Stimulated activated CD8-positive, alpha-beta memory T cell treated with anti-CD3 and anti-CD28 coated beads, Interleukin-15, amount 100 ng/mL, for 24 hours (primary cell): ENCODE results near the gene ETHE1.
A peak's percentile ranks its signal among the peaks of the same experiment; 100 is the strongest.

Source experiments
- DNase-seq: peaks from one replicate; pipeline ENCODE4 v3.0.0-alpha.2; 2020; ENCODE audit warnings: low read depth

ETHE1 gene

DNA sequence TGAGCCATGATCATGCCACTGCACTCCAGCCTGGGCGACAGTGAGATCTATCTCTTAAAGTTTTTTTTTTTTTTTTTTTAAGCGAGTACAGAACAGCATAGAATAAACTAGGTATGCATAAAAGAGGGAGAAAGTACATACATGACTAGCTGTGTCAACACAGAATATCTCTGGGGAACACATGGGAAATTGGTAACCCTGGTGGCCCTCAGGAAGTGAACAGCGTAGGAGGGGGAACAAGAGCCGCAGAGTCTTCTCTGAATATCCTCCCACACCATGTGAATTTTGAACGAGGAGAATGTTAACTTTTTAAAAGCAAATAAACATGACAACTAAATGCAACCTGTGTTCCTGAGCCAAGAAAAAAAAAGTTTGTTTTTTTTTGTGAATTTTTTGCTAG, 37.7 kb downstream of the ETHE1 start:
- no peak for DNase-seq

DNA sequence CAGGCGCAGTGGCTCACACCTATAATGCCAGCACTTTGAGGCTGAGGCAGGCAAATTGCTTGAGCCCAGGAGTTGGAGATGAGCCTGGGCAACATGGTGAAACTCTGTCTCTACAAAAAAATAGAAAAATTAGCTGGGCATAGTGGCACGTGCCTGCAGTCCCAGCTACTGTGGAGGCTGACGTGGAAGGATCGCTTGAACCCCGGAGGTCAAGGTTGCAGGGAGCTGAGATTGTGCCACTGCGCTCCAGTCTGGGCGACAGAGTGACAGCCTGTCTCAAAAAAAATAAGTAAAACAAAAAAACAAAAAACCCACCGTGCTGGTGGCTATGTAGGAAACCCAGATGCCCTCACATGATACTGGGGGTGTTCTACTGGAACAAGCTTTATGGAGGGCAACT, 38.8 kb downstream of the ETHE1 start:
- DNase-seq: no peak

DNA sequence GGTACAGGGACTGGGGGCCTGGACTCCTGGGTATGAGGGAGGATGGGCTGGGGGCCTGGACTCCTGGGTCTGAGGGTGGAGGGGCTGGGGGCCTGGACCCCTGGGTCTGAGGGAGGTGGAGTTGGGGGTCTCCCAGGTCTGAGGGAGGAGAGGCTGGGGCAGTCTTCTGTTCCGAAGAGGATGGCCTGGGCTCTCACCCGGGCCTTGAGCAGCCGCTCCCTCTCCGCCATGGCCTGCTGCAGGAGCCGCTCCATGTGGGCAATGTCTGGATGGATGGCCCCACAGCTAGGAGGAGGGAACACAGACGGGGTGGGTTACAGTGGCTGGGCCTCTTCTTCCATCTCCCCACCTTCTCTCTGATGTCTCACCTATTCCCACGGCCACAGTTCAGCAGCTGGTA, 40.6 kb downstream of the ETHE1 start:
- DNase-seq: no peak

DNA sequence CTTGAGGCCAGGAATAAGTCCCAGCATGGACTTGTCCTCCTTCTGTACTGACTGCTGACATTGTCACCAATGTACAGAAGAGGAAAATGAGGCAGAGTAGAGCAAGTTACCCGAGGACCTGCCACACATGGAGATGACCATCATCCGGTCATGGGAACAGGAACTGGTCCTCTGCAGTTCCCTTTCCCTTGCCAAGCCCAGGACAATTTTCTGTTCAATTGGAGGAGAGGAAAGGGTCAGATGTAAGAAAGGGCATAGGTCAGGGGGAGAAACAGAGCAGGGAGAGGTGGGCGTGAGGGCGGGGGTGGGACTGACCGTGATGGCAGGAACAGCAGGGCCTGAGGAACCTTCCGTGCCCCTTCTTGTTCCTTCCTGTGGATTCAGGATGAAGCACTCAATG, 41.0 kb downstream of the ETHE1 start:
- no peak for DNase-seq

DNA sequence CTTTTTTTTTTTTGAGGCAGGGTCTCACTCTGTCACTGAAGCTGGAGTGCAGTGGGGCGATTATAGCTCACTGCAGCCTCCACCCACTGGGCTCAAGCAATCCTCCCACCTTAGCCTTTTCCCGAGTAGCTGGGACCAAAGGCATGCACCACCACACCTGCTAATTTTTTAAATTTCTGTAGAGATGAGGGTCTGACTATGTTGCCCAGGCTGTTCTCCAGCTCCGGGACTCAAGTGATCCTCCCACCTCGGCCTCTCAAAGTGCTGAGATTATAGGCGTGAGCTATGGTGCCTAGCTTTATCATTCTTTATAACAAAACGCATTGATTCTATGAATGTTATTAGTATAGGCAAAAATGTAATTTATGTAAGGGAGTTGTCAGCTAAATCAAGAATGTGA, 43.7 kb downstream of the ETHE1 start:
- no peak for DNase-seq

DNA sequence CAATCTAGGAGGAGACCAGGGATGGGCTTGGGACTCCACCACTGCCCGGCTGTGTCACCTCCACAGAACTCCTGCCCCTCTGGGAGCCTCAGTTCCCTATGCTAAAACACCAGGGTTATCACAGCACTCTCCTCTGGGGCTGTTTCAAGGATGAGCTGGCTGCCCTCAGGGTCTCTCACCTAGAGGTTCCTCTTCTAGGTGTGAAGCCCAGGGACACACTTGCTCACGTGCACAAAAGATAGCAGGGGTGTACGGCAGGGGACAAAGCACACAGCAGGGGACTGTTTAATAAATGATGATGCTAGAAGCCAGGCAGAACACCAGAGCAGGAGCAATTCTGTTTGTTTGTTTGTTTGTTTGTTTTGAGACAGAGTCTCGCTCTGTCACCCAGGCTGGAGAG, 44.8 kb downstream of the ETHE1 start:
- no peak for DNase-seq

DNA sequence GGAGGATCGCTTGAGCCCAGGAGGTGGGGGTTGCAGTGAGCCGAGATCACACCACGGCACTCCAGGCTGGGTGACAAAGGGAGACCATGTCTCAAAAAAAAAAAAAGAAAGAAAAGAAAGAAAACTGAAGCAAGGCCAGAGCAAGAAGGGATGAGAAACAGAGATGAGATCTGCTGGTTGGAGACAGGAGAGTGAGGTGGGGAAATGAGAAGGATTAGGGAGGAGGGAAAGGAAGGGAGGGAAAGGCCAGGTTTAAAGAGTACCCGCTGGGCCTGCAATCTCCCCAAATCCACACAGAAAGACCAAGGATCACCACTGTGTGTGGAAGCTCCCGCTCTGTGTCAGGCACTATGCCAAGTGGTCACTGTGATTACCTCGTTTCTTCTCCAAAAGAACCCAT, 45.3 kb downstream of the ETHE1 start:
- no peak for DNase-seq

DNA sequence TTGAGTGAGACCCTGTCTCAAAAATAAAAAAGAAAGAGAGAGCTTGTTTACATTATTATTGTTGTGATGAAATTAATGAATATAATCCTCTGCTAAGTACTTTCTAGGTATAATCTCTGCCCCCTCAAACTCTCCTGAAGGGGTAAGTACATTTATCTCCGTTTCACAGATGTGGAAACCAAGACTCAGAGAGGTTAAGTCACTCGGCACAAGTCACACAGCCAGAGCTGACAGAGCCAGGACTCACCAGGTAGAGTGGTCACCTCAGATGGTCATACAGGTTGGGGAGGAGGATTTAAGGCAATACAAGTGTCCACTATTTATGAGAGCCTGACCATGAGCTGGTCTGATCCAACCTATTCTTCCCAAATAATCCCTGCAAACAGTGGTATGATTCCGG, 46.4 kb downstream of the ETHE1 start:
- no peak for DNase-seq

DNA sequence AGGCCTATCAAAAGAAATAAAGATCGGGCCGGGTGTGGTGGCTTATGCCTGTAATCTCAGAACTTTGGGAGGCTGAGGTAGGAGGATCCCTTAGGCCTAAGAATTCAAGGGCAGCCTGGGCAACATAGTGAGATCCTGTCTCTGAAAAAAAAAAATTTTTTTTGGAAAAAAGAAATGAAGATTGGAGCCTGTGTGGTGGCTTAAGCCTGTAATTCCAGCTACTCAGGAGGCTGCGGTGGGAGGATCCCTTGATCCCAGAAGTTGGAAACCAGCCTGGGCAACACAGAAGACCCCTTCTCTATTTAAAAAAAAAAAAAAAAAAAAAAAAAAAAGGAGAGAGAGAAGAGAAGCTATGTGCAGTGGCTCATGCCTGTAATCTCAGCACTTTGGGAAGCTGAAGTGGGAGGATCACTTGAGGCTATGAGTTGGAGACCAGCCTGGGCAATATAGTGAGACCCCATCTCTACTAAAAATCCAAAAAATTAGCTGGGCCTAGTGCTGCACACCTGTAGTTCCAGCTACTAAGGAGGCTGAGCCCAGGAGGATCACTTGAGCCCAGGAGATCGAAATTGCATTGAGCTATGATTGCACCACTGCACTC, 46.9 kb downstream of the ETHE1 start:
- DNase-seq: no peak

DNA sequence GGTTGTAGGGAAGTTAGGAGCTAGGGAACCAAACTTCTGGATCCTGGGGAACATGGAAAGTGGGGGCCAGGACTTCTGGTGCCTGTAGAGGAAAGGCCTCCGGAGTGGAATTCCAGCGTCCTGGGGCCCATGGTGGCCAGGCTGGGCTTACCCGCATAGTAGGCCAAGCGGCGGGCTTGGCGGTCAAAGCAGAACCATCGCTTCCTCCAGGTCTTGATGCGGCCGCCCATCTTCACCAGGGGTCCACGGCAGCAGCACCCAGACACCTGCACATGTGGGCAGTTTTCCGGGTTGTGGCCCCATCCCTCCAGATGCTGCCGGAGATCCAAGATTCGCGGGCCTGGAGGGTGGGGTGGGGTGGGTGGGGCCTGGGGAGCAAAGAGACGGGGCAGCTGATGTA, 47.8 kb downstream of the ETHE1 start:
- no peak for DNase-seq

DNA sequence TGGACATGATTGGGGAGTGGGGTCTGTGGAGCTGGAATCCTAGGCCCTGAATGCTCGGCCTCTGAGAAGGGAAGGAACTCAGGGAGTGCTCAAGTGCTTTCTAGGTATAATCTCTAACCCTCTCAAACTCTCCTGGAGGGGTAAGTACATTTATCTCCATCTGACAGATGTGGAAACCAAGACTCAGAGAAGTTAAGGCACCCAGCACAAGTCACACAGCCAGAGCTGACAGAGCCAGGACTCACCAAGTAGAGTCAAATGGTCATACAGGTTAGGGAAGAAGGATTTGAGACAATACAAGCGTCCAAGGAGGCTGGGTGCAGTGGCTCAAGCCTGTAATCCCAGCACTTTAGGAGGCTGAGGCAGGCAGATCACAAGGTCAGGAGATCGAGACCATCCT, 48.7 kb downstream of the ETHE1 start:
- DNase-seq: no peak

DNA sequence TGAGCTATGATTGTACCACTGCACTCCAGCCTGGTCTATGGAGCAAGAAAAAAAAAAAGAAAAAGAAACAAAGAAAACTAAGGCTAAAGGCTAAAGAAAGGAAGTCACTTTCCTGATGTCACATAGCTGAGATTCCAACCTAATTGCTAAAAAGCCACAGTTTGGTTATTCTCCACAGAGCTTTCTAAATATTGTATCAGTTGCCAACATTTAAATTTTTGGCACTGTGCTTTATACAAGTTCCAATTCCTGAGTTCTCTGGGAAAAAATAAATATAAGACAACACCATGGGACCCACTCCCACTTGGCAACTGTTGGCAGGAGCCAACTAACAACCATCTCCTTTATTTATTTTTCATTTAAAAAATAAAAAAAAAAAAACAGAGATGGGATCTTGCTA, 50.4 kb downstream of the ETHE1 start:
- DNase-seq: no peak

DNA sequence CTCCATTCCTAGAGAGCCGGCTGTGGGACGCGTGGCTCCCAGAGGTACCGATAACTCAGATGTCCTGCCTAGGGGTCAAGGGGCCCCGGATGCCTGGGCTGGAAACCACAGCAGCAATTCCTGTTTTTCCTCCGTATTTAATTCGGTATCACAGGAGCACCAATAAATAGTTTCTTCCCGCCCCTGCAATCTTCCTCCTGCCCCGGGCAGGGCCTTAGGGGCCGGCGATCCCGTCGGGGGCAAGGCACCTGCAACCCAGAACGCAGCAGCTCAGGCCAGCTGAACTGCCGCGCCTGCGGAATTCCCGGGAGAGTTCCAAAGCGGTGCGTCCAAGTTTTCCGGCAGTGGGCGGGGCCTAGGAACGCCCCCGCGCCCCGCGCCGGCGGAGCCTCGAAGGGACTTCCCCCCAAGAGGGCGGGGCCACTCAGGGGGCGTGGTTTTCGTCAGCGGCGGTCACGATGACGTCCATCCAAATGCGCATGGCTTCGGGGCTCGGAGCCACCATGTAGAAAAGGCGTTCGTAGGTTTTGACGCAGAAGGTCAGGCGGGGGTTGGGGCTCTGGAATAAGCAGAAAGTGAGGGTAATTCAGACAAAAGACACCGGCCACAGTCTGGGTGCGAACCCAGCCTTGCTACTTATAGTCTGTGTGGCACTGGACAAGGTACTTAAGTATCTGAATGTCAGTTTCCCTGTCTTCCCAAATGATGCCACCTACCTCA, 51.9 kb downstream of the ETHE1 start:
- DNase-seq: peak; percentile 95

DNA sequence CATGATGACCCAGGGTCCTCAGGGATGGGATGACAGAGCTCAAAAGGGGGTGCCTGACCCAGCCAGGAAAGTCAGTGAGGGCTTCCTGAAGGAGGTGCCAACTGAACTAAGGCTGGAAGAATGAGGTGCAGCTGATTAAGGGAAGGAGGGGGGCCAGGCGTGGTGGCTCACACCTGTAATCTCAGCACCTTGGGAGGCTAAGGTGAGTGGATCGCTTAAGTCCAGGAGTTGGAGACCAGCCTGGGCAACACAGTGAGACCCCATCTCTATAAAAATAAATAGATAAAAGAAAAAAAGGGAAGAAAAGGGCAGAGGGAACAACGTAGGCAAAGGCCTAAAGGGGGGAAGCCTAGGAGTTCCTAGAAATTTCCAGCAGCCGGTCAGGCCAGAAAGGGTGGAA, 52.5 kb downstream of the ETHE1 start:
- no peak for DNase-seq

DNA sequence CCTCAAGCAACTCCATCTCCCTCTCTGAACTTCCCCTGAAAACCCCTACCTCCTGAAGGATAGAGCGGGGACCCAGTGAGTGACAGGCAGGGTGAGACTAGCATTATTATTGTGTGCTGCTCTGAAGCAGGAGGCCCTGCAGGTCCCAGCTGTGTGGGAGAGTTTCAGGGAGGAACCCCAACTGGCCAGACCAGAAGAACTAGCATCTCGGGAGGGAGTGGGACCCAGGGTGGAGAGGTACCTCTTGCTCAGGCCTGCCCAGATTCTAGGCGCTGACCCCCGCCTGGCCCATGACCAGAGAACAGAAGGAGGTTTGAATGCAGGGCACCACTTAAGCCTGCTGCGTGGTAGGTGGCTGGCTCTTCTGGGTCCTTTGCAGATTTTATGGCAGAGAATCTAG, 55.9 kb downstream of the ETHE1 start:
- no peak for DNase-seq

DNA sequence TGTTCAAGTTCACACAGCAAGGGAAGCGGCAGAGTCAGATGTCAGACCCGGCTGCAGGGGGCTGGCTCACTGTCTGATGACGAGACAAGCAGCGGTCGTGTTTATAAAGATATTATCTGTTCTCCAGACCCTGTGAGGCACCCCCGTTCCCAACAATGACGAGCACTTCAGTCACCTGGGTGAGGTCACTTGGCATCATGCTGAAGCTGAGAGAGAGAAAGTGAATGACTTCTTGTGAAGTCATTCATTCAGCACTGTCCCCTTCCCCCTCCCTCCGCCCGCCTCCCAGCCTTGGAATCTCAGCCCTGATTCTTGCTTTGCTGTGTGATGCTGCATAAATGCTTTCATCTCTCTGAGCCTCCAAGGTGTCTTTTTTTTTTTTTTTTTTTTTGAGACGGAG, 56.7 kb downstream of the ETHE1 start:
- no peak for DNase-seq

DNA sequence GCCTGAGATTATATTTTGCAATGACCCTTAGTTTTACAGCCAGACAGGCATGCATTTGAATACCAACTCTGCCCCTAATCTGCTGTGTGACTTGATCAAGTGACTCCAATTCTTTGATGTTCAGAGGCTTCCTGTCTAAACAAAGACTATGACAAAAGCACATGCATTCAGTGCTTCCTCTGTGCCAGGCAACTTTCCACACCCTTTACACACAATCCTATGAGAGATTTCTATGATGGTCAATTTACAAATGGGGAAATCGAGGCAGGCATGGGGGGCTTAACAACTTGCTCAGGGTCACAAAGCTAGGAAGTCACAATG, 57.9 kb downstream of the ETHE1 start:
- no peak for DNase-seq

DNA sequence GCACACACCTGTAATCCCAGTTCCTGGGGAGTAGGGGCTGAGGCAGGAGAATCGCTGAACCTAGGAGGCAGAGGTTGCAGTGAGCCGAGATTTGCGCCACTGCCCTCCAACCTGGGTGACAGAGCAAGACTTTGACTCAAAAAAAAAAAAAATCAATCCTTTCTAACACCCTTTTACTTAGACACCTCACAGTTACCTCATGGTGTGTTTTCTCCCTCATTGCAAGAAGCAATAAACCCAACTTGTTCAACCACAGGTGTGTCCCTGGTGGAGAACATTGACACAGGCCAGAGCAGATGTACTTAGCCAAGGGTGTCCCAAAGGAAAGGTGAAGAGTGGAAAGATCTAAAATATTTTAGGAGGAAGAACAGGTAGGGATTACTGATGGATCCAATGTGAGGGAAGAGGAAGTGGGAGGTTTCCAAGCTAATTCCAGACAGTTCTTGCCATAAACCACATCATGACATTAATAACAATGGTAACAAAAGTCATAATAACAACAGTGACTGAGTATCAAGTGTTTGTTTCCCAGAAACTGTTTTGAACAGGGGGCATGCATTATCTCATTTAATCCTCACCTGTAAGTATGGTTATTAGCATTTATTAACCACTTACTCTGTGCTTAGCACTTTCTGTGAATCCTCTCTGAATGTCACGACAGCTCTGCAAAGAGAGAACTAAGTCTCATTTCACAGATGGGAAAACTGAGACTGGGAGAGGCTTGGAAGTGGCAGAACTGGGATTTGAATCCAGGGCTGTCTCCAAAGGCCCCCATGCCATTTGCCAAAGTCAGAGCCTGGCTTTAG, 58.4 kb downstream of the ETHE1 start:
- no peak for DNase-seq

DNA sequence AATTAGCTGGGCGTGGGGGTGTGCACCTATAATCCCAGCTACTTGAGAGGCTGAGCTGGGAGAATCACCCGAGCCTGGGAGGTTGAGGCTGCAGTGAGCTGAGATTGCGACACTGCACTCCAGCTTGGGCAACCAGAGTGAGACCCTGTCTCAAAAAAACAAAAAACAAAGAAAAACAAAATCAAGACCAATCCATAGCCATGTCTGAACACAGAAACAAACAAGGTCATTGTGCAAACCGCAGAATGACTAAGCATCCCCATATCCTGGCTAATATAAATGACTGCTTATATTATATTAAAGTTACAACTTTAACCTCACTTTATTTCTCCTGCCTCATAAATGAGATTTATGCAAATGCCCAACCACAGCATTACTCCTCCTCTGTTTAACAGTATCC, 59.3 kb downstream of the ETHE1 start:
- no peak for DNase-seq

DNA sequence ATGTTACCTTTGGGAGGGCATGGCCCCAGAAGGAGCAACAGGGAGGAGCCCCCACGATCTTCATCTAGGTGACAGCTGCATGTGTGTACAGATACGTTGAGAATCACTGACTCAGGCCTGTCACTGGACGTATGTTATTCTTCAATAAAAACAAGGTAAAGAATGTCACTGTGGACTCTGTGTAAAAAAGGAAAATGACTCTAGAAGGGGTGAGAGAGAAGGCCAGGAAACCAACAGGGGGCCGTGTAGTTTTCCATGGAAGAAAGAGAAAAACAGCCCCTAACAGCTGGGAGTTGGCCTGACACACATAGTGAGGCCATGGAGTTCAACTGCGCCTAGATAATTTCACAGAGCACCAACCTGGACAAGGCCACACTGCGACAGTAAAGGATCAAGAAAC, 59.7 kb downstream of the ETHE1 start:
- no peak for DNase-seq

DNA sequence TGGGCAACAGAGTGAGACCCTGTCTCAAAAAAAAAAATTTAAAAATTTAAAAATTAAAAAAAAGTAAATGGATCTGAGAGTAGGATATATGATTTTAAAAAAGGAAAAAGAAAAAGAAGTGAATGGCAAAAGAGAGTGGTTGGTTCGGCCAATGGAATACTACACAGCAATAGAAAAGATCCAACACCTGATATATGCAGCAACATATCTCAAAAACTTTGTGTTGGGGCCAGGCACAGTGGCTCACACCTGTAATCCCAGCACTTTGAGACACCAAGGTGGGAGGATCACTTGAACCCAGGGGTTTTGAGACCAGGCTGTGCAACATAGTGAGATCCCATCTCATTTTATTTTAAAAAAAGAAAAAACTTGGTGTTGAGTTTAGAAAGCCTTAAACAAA, 60.2 kb downstream of the ETHE1 start:
- DNase-seq: no peak

DNA sequence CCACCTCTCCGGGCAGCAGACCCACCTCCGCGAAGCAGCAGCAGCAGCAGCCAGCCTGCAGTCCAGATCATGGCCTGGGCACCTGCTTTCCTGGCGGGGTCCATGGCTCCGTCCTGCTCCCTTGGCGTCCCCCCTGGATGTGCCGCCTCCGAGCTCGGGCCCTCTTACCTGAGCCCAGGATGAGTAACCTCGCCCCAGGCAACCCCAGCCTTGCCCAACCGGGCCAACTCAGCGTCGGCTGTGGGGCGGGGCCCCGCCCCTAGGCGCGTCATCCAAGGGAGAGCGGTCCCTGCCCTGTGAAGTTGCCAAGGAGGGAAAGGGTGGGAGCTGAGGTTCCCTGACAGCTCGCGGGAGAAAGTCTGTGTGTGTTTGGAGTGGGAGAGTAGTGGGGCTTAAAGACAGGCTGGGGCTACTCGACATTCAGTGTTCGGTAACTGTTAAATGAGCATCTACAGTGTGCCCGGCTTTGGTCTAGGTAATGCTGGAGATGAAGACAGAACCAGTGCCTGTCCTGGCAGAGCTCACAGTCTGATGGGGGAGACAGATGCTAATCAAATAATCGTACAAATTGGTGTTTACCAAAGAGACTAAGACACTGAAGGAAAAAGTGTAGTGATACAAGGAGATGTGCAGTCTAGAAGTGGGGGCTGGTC, 61.4 kb downstream of the ETHE1 start, which contains the start of gene LYPD3:
Gene LYPD3, minus strand, starts transcription at position 141 of the 653 bp plus-strand sequence. Its CDS starts 37 bp downstream, at position 104.
- DNase-seq: no peak
